Peyer's patch (tissue), 4 donors: Measurements from ENCODE around the gene USF2.

Experiments
- CTCF ChIP-seq, 6 experiments: fragments of 450-650 bp in 4 of 6; fragments of 200-600 bp in 2 of 6; sonication (generic) in 1 of 6; IDR thresholded peaks; one replicate each; pipeline ENCODE4 v1.5.1; 2017 to 2019; ENCODE audit warnings: antibody characterized with exemption in 6 of 6, mild to moderate bottlenecking in 3 of 6, moderate library complexity in 1 of 6
- POLR2A ChIP-seq, 2 donors: fragments of 450-650 bp; IDR thresholded peaks; one replicate each; pipeline ENCODE4 v1.5.1; 2017; ENCODE audit warnings: antibody characterized with exemption in 2 of 2, mild to moderate bottlenecking in 2 of 2, moderate library complexity in 2 of 2

GRCh38 chr19:35303357-35303915, 34.7 kb downstream of the USF2 start:
- no peak for TF ChIP-seq CTCF (IDR thresholded peaks at IDR 0.05)
- no peak for TF ChIP-seq POLR2A (IDR thresholded peaks at IDR 0.05)
